Endometrial microvascular endothelial cells (primary cell): ENCODE measurements around the gene SLC6A12. TPM values are rescaled to one million over a fixed set of nuclear protein-coding genes. Genes with fewer than 3 reads are reported as not detected.
"Not testable (repeated sequence)": the region's sequence is repeated elsewhere in the genome, so short reads cannot be mapped to it uniquely, and the experiment has no call there.

Experiments
- in situ Hi-C: cut with HindIII; loops from 2 replicates; pipeline ENCODE4 v1.10.0; 2017; ENCODE audit warnings: low sequenced_read_pairs, low pct_unique_long_range_greater_than_20kb; ENCODE audit errors: inconsistent ontology term
- total RNA-seq: library from RNA; depleted of rRNA; stranded (reverse); fragments of >200 nt; gene quantifications from one replicate; pipeline ENCODE4 v1.2.3, GENCODE V29; 2015; ENCODE audit errors: inconsistent ontology term

Gene SLC6A12
- total RNA-seq, 1 donor from 2014 or later = not detected

DNA sequence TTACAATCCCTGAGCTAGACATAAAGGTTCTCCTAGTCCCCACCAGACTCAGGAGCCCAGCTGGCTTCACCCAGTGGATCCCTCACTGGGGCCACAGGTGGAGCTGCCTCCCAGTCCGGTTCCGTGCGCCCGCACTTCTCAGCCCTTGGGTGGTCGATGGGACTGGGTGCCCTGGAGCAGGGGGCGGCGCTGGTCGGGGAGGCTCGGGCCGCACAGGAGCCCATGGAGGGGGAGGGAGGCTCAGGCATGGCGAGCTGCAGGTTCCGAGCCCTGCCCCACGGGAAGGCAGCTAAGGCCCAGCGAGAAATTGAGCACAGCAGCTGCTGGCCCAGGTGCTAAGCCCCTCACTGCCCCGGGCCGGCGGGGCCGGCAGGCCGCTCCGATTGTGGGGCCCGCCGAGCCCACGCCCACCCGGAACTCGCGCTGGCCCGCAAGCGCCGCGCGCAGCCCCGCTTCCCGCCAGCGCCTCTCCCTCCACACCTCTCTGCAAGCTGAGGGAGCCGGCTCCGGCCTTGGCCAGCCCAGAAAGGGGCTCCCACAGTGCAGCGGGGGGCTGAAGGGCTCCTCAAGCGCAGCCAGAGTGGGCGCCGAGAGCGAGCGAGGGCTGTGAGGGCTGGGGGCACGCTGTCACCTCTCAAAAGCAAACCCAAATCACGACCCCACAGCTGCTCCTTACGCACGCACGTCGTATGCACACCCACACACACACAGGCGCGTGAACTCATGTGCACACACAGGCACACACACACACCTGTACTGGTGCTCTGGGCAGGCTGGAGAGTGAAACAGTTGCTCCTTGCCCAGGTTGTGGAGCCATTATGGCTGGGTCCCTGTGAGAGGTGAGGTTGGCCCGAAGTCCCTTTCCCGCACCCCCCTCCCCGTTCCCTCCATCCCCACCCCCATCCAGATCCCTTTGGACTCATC lies 25.7 kb downstream of the SLC6A12 start:
- in situ Hi-C loops = not testable (repeated sequence)

DNA sequence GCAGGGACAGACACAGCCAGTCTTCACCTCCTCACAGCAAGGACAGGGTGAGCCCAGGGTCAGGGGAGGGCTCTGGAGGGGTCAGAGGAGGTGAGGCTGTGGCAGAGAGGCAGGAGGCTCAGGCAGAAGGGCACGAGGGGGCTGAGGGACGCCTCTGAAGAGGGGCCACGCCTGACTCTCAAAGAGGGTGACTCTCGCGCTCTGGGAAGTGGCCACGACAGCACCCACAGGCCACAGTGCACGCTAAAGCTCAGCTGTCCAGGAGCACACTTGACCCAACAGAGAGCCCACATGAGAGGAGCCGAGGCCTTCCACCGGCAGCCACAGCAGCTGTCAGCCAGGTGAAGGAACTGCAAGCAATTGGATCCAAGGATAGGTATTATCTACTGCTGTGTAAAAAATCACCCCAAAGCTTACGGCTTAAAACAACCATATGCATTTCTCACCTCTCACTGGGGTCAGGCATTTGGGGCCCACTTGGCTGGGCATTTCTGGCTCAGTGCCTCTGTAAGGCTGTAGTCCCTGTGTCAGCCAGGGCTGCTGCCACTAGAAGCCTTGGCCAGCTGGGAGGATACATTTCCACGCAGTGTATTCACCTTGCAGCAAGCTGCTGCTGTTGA lies 27.8 kb downstream of the SLC6A12 start:
- in situ Hi-C loops = no loop called here

DNA sequence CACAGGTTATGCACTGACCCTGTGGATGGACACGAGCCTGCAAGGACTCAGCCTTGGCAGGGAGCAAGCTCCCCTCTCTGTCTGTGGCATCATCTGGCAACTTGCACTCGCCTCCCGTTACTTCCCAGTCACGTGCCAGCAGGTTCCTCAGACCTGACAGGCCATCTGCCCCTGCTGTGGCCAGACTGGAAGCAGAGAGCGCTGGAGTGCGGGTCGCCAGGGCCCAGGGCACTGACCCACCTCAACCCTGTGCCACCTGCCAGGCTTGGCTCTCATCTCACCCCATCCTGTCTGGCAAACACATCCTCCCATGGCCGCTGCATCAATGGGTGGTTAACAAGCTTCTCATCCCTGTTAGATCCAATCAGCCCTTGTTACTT lies 28.4 kb downstream of the SLC6A12 start:
- in situ Hi-C loops = no loop called here

DNA sequence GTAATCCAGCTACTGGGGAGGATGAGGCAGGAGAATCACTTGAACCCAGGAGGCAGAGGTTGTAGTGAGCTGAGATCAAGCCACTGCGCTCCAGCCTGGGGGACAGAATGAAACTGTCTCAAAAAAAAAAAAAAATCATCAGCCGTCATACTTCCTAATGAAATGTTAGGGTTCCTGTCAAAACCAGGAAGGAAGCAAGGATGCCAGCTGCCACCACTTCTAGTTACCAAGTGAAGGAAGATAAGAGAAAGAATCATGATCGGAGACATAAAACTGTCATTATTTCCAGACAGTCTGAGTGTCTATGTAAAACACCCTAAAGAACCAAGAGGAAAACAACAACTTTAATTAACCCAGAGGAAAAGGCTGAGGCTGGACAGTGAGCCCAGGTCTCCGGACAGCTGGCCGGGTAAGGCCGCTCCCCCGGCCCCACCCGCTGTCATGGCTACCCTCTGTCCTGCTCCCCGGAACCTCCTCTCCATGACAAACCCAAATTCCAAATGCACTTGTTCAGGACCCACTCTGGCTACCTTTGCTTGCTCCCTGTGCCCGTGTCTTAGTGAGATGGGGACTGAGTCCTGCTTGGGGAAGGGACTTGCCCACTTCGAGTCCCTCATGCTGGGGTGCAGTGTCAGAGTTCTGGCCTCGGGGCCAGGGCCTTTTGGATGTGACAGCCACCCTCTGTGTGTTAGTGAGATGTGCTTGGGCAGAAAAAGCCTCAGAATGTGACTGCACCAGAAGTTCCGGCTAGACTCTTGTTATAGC lies 29.0 kb downstream of the SLC6A12 start:
- in situ Hi-C loops = no loop called here

DNA sequence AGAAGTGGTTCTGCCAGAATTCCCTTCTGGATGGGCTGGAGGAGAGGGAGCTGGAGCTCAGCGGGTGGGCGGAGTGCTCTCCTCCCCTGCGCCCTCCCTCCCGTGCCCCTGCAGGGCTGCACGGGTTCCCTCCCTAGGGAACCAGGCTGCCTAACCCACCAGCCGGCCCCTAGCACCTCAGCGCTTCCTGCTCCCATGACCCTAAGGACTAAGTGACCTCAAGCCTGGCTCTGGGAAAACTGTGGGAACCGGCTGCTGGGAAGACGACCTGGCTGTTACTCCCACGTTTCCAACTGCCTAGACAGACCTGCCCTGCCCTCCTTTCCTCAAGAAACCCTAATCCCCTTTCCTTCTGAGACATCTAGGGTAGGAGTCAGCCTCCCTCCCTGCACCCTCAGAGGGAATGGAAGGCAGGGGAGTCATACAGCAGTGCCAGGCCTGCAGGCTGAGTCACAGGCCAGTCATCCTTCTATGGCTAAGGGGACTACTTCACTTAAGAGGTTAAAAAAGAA lies 31.5 kb downstream of the SLC6A12 start:
- in situ Hi-C loops = no loop called here

DNA sequence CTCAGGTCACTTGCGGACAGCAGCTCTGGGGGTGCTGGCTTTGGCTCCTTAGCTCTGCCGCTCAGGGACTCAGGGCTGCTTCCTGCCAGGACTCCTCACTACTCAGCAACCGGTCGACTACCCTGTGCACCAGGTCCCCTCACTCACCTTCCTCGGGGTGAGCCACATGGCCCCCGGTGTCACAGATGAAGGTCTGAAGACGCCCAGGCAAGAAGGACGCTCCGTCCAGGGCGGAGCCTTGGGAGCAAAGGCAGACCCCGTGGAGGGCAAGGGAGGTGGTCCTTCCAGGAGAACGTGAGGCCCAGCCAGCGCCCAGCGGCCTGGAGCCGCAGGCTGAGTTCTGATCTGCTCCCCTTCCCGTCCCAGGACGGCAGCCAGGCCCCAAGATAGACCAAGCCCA lies 32.0 kb downstream of the SLC6A12 start:
- in situ Hi-C loops = no loop called here

DNA sequence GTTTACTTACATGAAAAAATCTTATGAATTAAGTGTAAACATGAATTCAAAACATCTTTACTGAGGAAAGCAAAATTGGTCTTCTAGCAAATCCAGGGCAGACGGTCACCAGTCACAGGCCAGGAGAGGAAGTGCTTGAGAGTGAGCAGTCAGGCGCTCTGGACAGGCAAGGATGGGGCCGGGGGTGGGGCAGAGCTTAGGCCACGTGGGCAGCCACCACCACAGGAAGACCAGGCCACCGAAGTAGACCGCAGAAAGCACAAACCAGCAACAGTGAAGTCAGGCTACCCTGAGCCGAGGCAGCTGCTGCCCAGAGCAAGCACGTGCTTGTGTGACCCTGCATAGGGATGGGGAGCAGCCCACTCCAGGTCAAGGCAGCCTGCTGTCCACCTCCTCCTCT lies 33.5 kb downstream of the SLC6A12 start:
- in situ Hi-C loops = no loop called here

DNA sequence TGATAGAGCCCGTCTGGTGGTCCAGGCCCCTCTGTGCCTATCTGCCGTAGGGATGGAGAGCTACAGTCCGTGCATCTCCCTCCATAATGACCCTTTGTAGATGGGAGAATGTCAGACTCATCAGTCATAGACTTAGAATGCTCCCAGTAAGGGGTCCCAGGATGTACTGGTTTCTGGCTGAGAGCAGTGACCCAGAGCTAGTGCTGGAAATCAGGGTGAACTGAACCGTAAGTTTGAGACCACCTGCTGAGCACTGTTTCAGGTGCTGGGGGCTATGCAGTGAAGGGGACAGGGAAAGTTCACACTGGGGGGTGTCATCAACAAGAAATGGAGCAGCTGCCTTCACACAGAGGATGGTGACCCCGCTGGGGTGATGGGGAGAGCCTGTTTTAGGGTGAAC lies 34.1 kb downstream of the SLC6A12 start:
- in situ Hi-C loops = no loop called here

DNA sequence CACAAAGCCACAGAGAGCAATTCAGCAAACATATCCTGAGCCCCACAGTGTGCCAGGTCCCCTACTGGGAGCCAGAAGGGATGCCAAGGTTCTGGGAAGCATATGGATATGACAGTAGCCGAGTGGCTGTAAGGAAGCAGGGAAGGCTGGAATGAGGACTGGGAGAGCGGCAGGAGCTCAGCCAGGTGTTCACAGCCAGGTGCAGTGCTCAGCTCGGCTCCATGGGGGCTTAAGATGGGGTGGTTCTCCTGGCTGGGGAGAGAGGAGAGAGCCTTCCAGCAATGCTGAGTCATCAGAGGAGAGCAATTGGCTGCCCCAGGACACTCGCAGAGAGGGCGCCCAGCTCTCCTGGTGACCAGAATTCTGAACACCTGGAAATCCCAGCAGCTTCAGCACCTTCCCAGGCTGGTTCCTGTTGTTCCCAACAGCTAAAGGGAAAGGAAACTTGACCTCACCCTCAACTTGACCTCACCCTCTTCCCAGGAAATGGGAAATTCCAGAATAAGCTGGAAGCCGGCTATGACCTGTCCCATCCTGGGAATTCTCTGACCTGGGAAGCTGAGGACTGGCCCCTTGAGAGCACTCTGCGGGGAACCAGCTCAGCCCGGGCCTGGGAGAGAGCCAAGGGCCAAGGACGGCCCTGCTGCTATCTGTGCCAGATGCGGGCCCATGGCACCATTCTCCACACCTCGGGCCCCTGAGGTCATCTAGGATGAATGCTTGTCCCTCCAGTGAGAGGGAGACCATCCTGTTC lies 34.6 kb downstream of the SLC6A12 start:
- in situ Hi-C loops = no loop called here

DNA sequence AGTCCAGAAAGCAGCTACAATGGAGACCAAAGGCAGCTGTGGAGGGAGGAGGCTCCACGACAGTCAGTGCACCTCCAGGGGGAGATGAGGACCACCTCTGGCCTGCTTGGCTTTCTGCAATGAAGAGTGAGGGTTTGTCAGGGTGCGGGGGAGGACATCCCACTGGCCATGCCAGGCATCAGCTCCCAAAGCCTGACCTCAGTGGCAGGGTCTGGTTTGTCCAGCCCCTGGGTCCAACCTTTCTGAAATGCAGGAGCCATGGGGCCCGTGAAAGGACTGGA lies 35.2 kb downstream of the SLC6A12 start:
- in situ Hi-C loops = no loop called here

DNA sequence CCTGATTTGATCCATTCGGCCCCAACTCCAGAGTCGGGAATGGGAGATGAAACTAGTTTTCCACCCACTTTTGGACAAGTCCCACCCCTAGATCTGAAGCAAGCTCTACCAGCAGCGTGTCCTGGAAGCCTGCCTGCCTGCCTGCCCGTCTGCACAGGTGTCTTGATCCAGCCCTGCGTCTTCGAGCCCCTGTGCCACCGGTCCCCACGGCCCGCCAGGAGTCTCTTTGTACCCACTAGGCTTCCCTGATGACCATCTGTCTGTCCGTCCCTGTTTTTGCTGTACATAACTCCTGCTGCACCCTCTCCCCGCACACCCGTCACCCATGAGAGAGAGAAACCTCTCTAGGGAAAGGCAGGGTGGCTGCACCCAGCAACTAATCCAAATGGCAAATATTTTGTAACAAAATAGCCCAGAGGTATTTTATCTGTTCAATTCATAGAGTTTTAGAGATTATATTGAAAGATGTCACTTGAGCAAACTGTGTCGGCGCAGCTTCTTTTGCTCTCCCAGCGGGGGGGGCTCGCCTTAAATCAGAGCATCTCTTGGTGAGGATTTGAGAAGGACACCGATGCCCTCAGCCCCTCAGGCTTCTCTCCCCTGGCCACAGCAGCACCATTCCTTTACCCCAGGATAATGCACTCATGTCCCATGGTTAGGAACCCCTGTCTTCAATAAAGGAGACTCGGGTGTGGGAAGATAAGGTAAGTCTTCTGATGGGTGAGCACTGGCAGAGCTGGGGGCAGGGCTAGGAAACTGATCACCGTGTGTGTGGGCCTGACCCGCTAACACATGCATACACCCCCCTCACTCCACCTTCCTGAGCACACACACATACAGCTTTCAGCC lies 35.8 kb downstream of the SLC6A12 start:
- in situ Hi-C loops = no loop called here

DNA sequence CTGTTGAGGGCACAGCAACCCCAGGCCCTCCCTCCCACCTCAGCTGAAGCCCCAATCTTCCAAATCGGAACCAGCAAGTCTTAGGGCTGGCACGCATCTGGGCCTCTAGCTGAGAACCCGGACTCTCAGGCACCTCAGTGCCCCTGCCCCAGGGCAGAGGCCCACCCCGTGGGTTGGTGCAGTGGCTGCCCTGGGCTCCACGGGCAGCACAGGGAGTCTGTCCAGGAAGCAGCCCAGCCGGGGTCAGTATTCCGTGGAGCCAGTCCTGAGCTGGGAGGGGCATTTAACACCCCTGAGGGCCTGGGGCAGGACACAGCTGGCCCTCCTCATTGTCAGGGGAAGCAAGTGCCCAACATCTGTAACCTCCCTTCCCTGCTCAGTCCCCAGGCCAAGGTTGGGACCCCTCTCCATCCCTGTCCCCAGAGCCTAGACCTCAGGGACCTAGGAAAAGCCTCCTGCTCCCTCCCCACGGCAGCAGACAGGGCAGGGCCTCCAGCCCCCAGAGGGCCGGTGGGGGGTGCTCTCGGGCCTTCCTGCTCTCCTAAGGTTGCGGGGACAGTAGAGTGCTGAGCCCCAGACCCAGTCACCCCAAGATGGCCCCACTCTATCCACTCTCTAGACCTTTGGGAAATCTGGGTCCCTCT lies 36.5 kb downstream of the SLC6A12 start:
- in situ Hi-C loops = no loop called here

DNA sequence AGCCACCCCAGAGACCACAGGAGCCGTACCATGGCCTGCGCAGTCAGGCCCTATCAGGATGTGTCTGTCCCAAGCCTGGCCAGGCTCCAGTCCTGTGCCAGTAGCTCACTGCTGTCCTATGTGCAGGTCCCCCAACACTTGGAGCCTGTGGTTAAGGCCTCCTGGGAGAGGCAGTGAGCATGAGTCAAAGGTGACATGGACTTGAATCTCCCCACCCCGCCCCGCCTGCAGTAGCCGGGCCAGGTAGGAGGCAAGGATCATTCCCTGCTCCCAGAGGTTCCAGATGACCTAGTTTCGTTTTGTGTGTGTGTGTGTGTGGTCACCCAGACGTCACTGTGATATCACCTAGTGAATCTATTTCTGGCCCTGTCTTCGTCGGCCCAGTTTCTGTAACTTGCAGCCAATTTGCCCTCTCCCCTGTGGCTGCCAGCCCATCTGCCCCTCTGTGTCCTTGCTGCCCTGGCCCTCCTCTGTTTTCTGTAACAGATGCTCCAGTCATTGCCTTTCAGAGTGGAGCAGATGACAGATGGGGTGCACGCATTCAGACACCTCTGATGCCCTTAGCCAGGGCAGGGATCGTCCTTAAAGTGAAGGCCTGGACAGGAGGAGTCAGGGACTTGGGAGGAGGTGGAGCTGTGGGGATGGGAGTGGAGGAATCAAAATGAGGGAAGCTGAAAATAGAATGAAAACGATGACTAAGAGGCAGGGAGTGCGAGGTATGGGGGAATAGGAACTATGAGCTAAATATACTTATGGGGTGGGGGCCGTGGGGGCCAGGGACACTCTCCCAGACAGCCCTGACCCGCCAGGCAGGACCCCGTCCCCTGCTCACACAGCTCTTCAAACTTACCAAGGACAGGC lies 37.4 kb downstream of the SLC6A12 start:
- in situ Hi-C loops = no loop called here

DNA sequence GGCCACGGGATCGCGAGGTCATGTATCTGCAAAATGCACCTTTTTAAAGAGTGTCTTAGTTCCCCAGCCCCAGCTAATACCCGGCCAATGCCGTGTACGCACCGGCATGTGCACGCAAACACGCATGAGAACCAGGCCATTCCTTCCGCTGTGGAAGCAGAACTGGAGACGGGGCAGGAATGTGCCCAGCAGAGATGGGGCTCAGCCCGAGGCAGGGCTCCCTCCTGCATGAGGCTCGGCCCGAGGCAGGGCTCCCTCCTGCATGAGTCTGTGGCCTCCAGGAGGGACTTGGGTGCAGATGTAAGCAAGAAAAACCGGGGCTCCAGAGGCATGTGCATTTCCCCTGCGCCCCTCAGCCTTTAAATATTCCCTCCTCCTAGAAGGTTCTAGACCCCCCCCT lies 38.2 kb downstream of the SLC6A12 start:
- in situ Hi-C loops = no loop called here

DNA sequence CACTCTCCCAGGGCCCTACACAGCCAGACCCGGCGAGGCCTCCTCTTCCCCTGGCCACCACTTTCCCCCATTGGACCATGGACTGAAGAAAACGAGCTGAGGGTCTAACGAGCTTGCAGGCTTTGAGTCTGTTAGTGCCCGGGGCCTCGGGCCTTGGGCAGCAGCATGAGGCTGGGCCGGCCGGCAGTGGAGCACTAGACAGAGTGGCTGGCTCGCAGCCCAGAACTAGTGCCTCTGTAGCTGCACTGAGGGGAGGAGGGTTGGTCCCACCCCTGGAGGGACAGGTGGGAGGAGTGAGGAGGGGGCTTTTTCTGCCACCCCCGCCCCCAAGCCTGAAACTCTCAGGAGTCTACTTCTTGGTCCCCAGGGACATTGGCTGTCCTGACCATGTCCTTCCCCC lies 38.7 kb downstream of the SLC6A12 start:
- in situ Hi-C loops = no loop called here

DNA sequence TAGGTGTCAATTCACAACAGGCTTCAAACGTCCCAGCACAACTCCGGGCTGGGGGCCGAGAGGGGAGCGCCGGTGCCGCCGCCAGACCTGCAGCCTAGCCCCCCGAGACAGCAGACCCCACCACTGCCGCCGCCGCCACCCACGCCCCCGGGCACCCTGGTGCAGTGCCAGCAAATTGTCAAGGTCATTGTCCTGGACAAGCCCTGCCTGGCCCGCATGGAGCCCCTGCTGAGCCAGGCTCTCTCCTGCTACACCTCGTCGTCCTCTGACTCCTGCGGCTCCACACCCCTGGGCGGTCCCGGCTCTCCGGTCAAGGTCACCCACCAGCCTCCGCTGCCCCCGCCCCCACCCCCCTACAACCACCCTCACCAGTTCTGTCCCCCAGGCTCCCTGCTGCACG lies 39.4 kb downstream of the SLC6A12 start:
- in situ Hi-C loops = no loop called here

DNA sequence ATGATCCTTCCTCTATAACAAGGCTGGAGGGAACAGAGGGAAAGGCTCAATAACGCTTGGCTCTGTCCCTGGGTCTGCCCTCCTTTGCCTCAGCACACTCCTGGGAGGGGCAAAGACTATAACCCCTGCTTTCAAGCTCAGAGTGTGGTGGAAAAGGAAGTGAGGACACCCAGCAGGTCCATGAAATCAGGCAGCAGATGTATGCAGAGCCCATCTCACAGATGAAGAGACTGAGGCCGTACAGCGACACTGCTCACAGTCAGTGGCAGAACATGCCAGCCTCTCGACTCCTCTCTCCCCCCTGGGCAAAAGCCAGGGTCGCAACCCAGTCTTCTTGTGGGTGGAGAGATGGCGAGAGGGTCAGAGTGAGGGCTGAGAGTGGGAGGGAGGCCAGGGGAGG lies 39.8 kb downstream of the SLC6A12 start:
- in situ Hi-C loops = no loop called here
